ENCODE data around the gene SLC6A6.
"Not testable (repeated sequence)": the region's sequence is repeated elsewhere in the genome, so short reads cannot be mapped to it uniquely, and the experiment has no call there.

SLC6A6 gene

DNA sequence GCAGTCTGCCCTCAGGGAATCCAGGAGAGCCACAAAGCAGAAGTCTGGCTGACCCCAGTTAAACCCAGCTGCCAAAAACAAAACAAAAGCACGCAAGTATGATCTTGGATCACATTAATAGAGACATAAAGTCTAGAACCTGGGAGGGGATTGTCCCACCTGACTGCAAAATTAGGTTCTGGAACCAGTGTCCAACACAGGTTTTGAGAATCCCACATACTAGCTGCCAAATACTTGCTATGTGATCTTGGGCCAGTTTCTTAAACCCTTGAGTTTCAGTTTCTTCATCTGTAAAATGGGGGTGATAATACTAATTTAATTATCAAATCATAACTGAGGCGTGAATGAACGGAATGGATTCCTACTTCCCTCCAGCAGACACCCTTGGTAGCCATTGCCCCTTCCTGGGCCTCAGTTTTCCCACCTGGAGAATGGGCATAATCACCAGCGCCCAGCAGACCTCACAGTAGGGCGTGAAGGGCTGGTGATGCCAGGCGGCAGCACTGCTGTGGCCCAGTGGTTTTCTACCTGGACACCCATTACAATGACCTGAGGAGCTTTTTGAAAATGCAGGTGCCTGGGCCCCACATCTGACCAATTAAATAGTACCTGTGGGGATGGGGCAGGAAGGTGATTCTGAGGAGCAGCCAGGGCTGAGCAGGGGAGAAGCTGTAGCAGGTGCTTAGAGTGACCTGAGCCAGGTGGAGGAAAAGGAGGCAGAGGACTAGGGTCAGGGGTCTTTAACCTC lies 105.5 kb downstream of the SLC6A6 start:
- DNase-seq (ENCODE audit: low read depth) = no peak

DNA sequence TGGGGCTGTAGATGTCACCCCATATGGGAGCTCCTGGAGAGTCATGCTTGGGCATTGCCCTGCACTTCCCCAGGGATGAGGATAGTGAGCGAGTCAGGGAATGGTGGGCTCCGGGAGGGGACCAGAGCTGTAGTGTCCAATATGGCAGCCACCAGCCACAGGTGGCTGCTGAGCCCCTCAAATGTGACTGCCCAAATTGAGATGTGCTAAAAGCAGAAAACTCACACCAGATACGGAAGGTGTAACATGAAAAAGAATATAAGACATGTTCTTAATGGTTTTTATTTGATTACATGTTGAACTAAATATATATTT lies 106.1 kb downstream of the SLC6A6 start:
- DNase-seq (ENCODE audit: low read depth) = no peak

- DNase-seq (ENCODE audit: low read depth) = peak; percentile 70
These were observed 106.8 kb downstream of the SLC6A6 start for GRCh38 chr3:14508966-14509795.

GRCh38 chr3:14509796-14510100 lies 107.3 kb downstream of the SLC6A6 start:
- no peak for DNase-seq (ENCODE audit: low read depth)

- no peak for DNase-seq (ENCODE audit: low read depth)
These were observed 108.6 kb downstream of the SLC6A6 start for GRCh38 chr3:14510838-14511622.

GRCh38 chr3:14511623-14512280 lies 109.3 kb downstream of the SLC6A6 start:
- DNase-seq (ENCODE audit: low read depth) = no peak

DNA sequence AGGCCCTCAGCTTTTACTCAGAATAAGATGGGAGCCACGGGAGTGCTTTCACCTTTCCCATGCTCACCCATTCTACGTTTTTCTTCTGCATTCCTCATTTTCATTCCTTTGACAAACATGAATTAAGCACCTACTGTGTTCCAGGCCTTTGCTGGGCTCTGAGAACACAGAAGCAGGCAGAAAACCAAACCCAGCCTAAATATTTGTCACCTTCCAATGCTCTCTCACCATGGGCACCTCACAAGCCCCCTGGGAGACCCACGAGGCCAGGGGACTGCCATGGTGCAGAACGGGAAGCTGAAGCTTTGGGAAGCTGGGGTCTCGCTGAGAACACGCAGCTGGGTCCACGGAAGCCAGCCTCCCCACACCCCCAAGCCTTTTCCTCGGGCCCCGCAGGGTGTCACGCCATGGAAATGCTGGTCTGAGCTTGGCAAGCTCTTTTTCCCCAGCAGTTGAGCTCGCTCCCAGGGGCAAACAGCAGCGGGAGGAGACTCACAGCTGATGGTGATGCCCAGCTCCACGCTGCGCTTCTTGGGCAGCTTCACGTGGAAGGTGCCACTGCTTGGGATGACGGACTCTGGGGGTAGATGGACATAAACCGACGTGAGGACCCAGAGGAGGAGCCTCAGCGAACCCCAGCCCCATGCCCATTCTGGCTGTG lies 110.0 kb downstream of the SLC6A6 start:
- DNase-seq (ENCODE audit: low read depth) = no peak

DNA sequence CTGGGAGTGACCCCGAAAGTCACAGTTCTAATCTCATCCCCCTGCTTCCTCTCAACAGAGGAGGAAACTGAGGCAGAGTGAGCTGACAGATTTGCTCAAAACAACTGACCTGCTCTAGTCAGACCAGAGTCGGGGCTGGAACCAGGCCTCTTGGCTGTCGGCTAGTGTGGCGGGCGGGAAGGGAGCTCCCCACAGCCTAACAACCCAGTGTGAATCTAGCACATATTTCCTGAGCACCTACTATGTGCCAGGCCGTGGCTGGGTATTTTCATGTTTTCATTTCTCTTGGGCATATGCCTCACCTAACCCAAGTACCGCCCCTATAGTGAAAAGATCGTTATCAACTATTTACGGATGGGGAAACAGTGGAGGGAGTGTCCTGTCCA lies 110.5 kb downstream of the SLC6A6 start:
- no peak for DNase-seq (ENCODE audit: low read depth)

GRCh38 chr3:14513566-14514322 lies 111.3 kb downstream of the SLC6A6 start:
- no peak for DNase-seq (ENCODE audit: low read depth)

GRCh38 chr3:14514323-14514720 lies 111.9 kb downstream of the SLC6A6 start:
- no peak for DNase-seq (ENCODE audit: low read depth)

GRCh38 chr3:14515526-14515925 lies 113.1 kb downstream of the SLC6A6 start:
- not testable (repeated sequence) for DNase-seq (ENCODE audit: low read depth)

GRCh38 chr3:14516738-14517345 lies 114.4 kb downstream of the SLC6A6 start:
- no peak for DNase-seq (ENCODE audit: low read depth)

- no peak for DNase-seq (ENCODE audit: low read depth)
These were observed 115.4 kb downstream of the SLC6A6 start for GRCh38 chr3:14517601-14518431.

- no peak for DNase-seq (ENCODE audit: low read depth)
These were observed 116.0 kb downstream of the SLC6A6 start for GRCh38 chr3:14518432-14518802.

DNA sequence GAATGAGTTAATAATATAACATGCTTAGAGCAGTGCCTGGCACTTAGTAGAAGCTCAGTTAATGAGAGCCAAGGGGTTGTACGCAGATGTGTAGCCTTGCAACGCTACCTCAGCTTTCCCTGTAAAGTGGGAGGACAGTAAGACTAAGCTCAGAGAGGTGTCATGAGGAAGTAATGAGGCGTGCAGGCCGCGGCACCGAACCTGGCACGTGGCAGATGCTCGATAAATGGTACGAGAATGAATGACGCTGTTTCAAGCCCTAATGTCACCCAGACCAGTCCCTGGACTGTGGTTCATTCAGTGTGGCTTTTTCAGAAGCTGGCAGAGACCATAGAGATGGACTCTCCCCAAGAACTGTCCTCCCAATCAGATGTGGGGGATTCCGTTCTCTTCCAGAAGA lies 116.5 kb downstream of the SLC6A6 start:
- DNase-seq (ENCODE audit: low read depth) = no peak

DNA sequence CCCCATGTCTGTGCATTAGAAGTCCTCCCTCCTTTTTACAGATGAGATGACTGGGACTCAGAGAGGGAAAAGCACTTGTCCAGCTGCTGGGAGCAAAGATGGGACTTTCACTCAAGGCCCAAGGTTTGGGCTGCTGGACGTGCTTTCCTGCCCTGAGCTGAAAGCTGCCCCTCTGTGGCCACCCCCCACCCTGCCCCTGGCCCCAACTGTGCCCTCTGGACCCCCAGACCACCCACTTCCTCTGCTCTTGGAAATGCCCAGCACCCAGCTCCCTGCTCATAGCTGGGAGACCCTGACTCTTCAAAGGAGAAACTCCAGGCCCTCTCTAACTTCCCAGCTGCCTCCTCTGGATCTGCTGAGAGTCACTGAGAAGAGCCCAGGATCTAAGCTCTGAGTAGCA lies 117.0 kb downstream of the SLC6A6 start:
- no peak for DNase-seq (ENCODE audit: low read depth)

DNA sequence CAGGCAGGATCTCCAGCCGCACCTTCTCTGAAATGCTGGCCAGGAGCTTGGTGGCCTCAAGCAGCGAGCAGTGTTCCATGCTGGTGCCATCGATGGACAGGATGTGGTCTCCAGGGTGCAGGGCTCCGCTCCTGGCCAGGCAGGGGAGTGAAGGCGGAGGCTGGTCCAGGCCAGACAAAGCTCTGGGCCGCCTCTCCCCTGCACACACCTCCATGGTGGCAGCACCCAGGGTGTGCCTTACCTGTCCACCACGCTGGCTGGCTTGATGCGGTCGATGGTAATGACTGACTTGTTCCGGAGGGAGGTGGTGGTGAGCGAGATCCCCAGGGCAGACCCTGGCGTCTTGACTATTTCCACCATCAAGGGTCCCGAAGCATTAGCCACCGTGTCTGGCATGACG lies 117.7 kb downstream of the SLC6A6 start:
- no peak for DNase-seq (ENCODE audit: low read depth)

- no peak for DNase-seq (ENCODE audit: low read depth)
These were observed 118.6 kb downstream of the SLC6A6 start for GRCh38 chr3:14520967-14521366.

- DNase-seq (ENCODE audit: low read depth) = no peak
These were observed 119.2 kb downstream of the SLC6A6 start for GRCh38 chr3:14521611-14522010.

- no peak for DNase-seq (ENCODE audit: low read depth)
These were observed 119.8 kb downstream of the SLC6A6 start for GRCh38 chr3:14522129-14522691.

All from activated T-cell treated with anti-CD3 and anti-CD28 coated beads for 48 hours (primary cell).